ENCODE data around the gene CA14. TPM values are rescaled to one million over a fixed set of nuclear protein-coding genes. Genes with fewer than 3 reads are reported as not detected.

CA14 gene
- total RNA-seq, 1 experiment from 2014 or later: 42.0 TPM

- Histone ChIP-seq H2BK12ac (ENCODE audit: insufficient read length, low read depth, low read length) (no peak overlapping the region), H4K91ac (ENCODE audit: insufficient read length, low read depth, low read length) (no peak overlapping the region), H3K27me3 (ENCODE audit: insufficient read depth, low read length) (no peaks in the 10 kb centered on the region), H2AFZ (ENCODE audit: low read length) (no peak overlapping the region), H3K79me2 (ENCODE audit: insufficient read depth, low read length) (no peaks in the 10 kb centered on the region), H3K27ac (ENCODE audit: insufficient read length, low read depth, low read length) (no peak overlapping the region), H2BK5ac (ENCODE audit: insufficient read length, low read length) (no peak overlapping the region), H2BK15ac (ENCODE audit: low read depth, low read length) (no peak overlapping the region), H3K23ac (ENCODE audit: insufficient read length, low read depth, low read length) (no peak overlapping the region), H2BK20ac (ENCODE audit: low read depth, low read length, poor library complexity, severe bottlenecking) (no peak overlapping the region), H3K9ac (ENCODE audit: extremely low read depth, insufficient read length, low read length) (no peak overlapping the region), H2BK120ac (ENCODE audit: low read depth, low read length, poor library complexity, severe bottlenecking) (no peak overlapping the region), H4K5ac (ENCODE audit: insufficient read length, low read depth, low read length) (no peak overlapping the region), H3K56ac (ENCODE audit: insufficient read length, low read depth, low read length) (no peak overlapping the region), H4K20me1 (ENCODE audit: control insufficient read depth, insufficient read depth, insufficient read length) (no peaks in the 10 kb centered on the region), H3K9me3 (ENCODE audit: control insufficient read depth, low read depth, low read length) (no peaks in the 10 kb centered on the region), H3K18ac (ENCODE audit: insufficient read length, low read depth, low read length) (no peak overlapping the region), H3K23me2 (ENCODE audit: insufficient read length, low read depth, low read length, poor library complexity, severe bottlenecking) (no peaks in the 10 kb centered on the region), H4K8ac (replicated peaks; ENCODE audit: insufficient read length, low read depth, low read length) (no peak overlapping the region), H3T11ph (ENCODE audit: low read length) (no peak overlapping the region), H3K4me1 (ENCODE audit: insufficient read depth, low read length) (no peaks in the 10 kb centered on the region), H3K79me1 (ENCODE audit: insufficient read depth, low read depth, low read length, poor library complexity, severe bottlenecking) (no peaks in the 10 kb centered on the region), H3K4ac (ENCODE audit: low read depth, low read length) (no peak overlapping the region), H2AK5ac (ENCODE audit: insufficient read length, low read length) (no peak overlapping the region), H3K14ac (ENCODE audit: insufficient read depth, low read length) (no peak overlapping the region), H3K4me2 (ENCODE audit: insufficient read depth, insufficient read length, low read length) (no peak overlapping the region)
- no CpG with 5 or more reads among the region's 1 CpG for WGBS (ENCODE audit: extremely low coverage, insufficient read length, low lambda C conversion rate)
- Mint-ChIP-seq H3K9me3 (no peaks in the 10 kb centered on the region), H3K27me3 (ENCODE audit: low read depth) (no peaks in the 10 kb centered on the region), H3K4me3 (no peak overlapping the region), H3K4me1 (no peaks in the 10 kb centered on the region), H3K36me3 (ENCODE audit: insufficient read depth in 1 of 3, low read depth in 3 of 3) (peaks cover 36 to 71% (median 71%) of the 10 kb centered on the region in 3 experiments; a peak in 6 of 7 replicates), H3K27ac (peak overlapping the region in 2 of 3 experiments; percentile 27 to 49; a peak in 2 of 7 replicates)
- DNase-seq: no peak
- no peak for TF ChIP-seq CTCF (conservative IDR thresholded peaks at IDR 0.05)
Observed at GRCh38 chr1:150224983-150225382, 32.6 kb upstream of the CA14 start.

Measured in H9 (cell line).